GM12873 (cell line): ENCODE results near the gene MESP1.

Experiments
- CTCF ChIP-seq: IDR thresholded peaks from 2 replicates; pipeline ENCODE4 v1.5.1; 2012; ENCODE audit warnings: low read depth, mild to moderate bottlenecking, moderate library complexity, low read length, control low read depth; ENCODE audit not compliant: insufficient read depth; ENCODE audit errors: missing control alignments

The MESP1 gene

GRCh38 chr15:89769366-89769765, 18.3 kb upstream of the MESP1 start:
- no peak for TF ChIP-seq CTCF

DNA sequence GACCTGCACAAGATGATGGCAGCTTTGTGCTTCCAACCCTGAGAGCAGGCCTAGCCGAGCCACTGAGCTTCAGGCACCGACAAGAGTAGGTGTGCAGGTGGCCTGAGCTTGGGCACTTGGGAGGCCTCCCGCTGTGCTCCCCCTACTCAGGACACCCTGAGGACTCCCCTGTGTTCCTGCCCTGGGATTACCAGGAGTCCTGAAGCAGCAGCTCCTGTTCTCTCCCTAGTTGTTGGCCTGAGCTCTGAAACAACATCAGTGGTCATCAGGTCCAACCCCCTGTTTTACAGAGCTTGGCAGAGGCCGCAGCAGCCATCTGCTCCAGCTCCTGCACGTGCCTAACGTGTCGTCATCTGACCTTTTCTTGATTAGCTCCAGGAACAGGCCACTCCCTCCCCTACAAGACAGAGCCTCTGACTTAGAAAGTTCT, 17.0 kb upstream of the MESP1 start:
- TF ChIP-seq CTCF, result no peak

DNA sequence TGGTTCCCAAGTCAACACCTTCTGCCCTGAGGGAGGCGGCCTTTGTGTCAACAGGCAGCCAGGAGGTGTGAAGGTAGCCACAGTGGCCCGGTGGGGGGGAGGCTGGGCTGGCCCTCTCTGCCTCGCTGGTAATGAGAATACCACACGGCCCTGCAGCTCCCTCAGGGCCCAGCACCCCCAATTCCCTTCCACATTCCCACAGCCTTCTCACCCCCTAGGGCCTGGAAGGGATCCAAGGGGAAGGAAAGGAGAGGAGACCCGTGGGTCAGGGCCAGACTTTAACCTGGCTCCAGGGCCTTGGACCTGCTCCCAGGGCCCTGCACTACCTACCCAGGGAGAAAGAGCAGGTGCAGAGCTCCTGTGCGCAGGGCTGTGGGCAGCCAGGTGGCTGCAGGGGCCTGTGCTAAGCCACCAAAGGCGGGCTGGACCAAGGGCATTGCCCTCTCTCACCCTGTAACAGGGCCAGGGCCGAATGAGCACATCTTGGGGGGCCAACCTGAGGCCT, 16.4 kb upstream of the MESP1 start:
- no peak for TF ChIP-seq CTCF

GRCh38 chr15:89766357-89767311, 15.6 kb upstream of the MESP1 start:
- TF ChIP-seq CTCF, result no peak

DNA sequence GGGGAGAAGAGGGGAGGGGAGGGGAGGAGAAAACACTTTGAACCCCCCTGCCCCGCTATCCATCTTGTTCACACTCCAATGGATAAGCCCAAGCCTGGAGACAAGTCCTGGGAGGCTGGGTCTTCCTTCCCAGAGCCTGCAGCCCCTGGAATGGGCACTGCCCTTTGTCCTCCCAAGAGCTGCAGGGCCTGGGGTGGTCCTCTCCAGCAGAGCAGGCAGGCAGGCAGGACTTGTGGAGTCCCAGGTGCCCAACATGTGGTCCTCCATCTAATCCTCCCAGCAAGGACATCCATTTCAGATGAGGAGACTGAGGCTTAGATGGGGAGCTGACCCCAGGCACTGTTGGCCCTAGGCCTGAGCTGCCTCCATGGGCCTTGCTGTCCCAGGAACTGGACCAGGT, 14.6 kb upstream of the MESP1 start:
- no peak for TF ChIP-seq CTCF

DNA sequence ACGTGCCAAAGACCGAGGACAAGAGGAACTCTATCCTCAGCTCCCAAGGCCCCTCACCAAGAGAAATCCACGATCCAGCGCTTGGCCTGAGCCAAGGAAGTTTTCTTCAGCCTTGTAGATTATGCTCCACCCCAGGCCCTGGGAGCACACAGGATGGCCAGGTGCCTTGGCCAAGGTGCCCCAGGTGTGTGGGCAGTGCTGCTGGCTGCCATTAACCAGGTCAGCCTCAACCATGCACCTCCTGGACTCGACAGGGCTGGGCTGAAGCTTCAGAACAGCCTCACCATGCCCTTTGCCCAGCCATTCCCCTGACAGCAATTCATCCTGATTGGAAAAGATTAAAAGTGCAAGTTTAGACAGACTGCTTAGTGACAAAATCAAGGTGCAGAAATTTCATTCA, 10.9 kb upstream of the MESP1 start:
- no peak for TF ChIP-seq CTCF

DNA sequence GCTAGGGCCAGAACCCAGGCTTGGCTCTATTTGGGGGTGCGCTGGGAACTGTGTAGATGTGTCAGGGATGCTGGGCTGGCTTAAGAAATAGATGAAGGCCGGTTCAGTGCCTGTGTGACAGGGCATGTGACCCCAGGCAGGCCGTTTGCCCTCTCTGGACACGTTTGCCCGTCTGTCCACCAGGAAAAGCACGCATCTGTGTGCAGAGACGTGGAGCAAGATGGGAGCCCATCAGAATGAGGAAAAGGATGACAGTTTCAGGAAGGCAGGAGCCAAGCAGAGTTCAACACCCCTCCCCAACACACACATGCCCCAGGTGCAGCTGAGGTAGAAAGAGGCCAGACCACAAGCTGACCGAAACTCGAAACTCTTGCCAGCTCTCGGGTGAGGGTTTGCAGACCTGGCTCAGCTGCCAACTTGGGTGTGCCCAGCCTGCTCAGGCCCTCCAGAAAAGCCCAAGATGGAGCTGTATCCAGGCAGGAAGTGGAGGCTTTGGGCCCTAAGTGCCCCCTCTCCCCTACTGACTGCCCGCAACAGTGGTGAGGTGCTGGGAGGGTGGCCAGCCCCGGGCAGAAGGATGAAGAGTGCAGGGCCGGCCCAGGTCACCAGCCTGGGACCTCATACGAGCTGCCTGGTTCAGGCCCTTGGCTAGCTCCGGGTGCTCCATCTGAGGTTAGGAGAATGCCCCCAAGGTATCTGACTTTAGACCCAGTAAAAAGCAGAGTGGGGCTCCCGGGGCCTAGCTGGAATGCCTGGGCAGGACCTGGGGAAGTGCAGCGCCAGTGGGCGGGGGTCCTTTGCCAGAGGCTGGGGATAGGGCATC, 10.2 kb upstream of the MESP1 start:
- TF ChIP-seq CTCF, result no peak
